DOHH2 (cell line): Measurements from ENCODE around the gene RBMX2.

Experiments
- H3F3A ChIP-seq: fragments of 200-600 bp; sonication (generic), shearing (Covaris generic); 2 replicates; pipeline ENCODE4 v1.6.0; 2016; ENCODE audit warnings: antibody characterized with exemption, mild to moderate bottlenecking; ENCODE audit not compliant: control insufficient read depth, insufficient read depth
- H3K27ac ChIP-seq: fragments of 200-600 bp; sonication (generic); 2 replicates; pipeline ENCODE4 v1.5.1; 2014; ENCODE audit warnings: low read depth, mild to moderate bottlenecking, low read length, moderate library complexity
- H3K27me3 ChIP-seq: fragments of 200-600 bp; sonication (generic); 2 replicates; pipeline ENCODE4 v1.6.1; 2014; ENCODE audit warnings: mild to moderate bottlenecking, low read length, mixed read lengths; ENCODE audit not compliant: control insufficient read depth
- H3K36me3 ChIP-seq: fragments of 200-600 bp; sonication (generic); 2 replicates; pipeline ENCODE4 v1.6.1; 2014; ENCODE audit warnings: mild to moderate bottlenecking, low read length, moderate library complexity, mixed read lengths; ENCODE audit not compliant: control insufficient read depth
- H3K4me1 ChIP-seq: fragments of 200-600 bp; sonication (generic); 2 replicates; pipeline ENCODE4 v1.6.1; 2014; ENCODE audit warnings: mild to moderate bottlenecking, low read length, mixed read lengths; ENCODE audit not compliant: control insufficient read depth
- H3K4me2 ChIP-seq: fragments of 200-600 bp; sonication (generic); 2 replicates; pipeline ENCODE4 v1.6.0; 2014; ENCODE audit warnings: mild to moderate bottlenecking, low read length, moderate library complexity
- H3K4me3 ChIP-seq: fragments of 200-600 bp; sonication (generic); 2 replicates; pipeline ENCODE4 v1.5.1; 2014; ENCODE audit warnings: mild to moderate bottlenecking, low read length, mixed read lengths
- H3K79me2 ChIP-seq: fragments of 200-600 bp; sonication (generic); 2 replicates; pipeline ENCODE4 v1.6.1; 2014; ENCODE audit warnings: mild to moderate bottlenecking, low read length, mixed read lengths; ENCODE audit not compliant: control insufficient read depth
- H3K9me2 ChIP-seq: fragments of 200-600 bp; sonication (generic); replicated peaks from 2 replicates; pipeline ENCODE4 v1.6.1; 2014; ENCODE audit warnings: mild to moderate bottlenecking, low read length, mixed read lengths; ENCODE audit not compliant: control insufficient read depth
- H3K9me3 ChIP-seq: fragments of 200-600 bp; sonication (generic); 2 replicates; pipeline ENCODE4 v1.6.1; 2014; ENCODE audit warnings: antibody characterized with exemption, low read length, mixed read lengths; ENCODE audit not compliant: control insufficient read depth, insufficient read depth
- H4K20me1 ChIP-seq: fragments of 200-600 bp; sonication (generic); 2 replicates; pipeline ENCODE4 v1.6.0; 2014; ENCODE audit warnings: low read depth, mild to moderate bottlenecking, antibody characterized with exemption, low read length, moderate library complexity; ENCODE audit not compliant: control insufficient read depth, insufficient read depth
- EZH2phosphoT487 ChIP-seq: fragments of 200-600 bp; sonication (generic); IDR thresholded peaks from 2 replicates; pipeline ENCODE4 v1.6.1; 2017; ENCODE audit warnings: borderline replicate concordance, mild to moderate bottlenecking, antibody characterized with exemption, low read length, moderate library complexity, mixed read lengths
- TF ChIP-seq, protein P1 (sequence below): fragments of 200-600 bp; sonication (generic); IDR thresholded peaks from one replicate; pipeline ENCODE4 v1.5.1; 2014; ENCODE audit warnings: antibody characterized with exemption, mild to moderate bottlenecking, low read depth, low read length; ENCODE audit not compliant: poor library complexity, severe bottlenecking

The RBMX2 gene

DNA sequence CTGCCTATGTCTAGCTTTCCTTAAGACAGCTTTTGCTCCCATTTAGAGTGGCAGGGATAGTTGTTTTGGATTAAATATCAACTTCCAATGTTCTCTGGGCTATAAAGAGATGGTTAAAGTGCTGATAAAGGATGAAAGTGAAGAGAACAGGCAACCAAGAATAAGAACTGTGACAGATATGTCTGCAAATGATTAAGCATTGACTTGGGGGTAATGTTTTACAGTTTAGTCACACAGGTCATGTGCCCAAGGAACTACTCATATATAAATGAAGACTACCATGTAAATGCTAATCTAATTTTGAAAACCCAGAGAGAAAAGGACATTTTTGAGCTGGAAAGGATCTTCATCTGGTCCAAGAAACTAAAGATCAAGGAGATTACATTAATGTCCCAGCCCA, 42.1 kb downstream of the RBMX2 start:
- Histone ChIP-seq H3K4me1 (no peaks in the 10 kb centered on the region), H3K9me3 (no peaks in the 10 kb centered on the region), H3K27ac (no peak overlapping the region), H3K9me2 (no peaks in the 10 kb centered on the region), H4K20me1 (no peaks in the 10 kb centered on the region), H3F3A (no peaks in the 10 kb centered on the region), H3K36me3 (no peaks in the 10 kb centered on the region), H3K79me2 (no peaks in the 10 kb centered on the region), H3K4me2 (no peak overlapping the region), H3K4me3 (no peak overlapping the region), H3K27me3 (no peaks in the 10 kb centered on the region)
- TF ChIP-seq, protein P1, sequence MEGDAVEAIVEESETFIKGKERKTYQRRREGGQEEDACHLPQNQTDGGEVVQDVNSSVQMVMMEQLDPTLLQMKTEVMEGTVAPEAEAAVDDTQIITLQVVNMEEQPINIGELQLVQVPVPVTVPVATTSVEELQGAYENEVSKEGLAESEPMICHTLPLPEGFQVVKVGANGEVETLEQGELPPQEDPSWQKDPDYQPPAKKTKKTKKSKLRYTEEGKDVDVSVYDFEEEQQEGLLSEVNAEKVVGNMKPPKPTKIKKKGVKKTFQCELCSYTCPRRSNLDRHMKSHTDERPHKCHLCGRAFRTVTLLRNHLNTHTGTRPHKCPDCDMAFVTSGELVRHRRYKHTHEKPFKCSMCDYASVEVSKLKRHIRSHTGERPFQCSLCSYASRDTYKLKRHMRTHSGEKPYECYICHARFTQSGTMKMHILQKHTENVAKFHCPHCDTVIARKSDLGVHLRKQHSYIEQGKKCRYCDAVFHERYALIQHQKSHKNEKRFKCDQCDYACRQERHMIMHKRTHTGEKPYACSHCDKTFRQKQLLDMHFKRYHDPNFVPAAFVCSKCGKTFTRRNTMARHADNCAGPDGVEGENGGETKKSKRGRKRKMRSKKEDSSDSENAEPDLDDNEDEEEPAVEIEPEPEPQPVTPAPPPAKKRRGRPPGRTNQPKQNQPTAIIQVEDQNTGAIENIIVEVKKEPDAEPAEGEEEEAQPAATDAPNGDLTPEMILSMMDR = no peak
- no peak for TF ChIP-seq EZH2phosphoT487

DNA sequence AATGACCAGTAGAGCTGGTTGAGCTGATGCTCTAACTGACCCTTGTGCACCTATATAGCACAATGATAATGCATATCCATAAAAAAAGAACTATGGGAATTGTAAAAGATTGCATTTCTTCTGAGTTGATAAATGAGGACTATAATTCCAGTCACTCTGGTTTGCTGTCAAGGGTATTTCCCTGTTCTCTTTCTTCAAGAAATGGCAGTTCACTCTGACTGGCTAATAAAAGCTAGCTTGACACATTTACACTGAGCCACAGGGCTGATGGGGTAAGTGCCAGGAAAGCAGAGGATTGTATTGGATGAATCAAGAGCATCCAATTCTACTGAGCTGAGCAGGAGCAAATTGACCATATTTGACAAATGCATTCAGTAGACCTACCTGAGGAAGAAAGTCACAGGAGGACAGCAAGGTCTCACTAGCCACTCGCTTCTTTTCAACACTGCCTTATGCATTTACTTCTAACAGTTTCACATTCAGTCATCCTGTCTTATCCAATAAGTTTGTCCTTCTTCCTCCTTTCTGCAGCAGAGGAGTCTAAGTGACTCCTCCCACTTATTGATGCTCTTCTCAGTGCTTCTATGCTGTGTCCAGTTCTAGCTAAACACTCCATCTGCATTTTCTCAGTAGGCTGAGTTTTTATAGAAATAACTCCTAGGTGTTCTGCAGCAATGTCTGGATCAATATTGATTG, 43.0 kb downstream of the RBMX2 start:
- Histone ChIP-seq H3K4me1 (no peaks in the 10 kb centered on the region), H3K27ac (no peak overlapping the region), H3K4me2 (no peak overlapping the region), H4K20me1 (no peaks in the 10 kb centered on the region), H3K4me3 (no peak overlapping the region), H3K9me2 (no peaks in the 10 kb centered on the region), H3K36me3 (no peaks in the 10 kb centered on the region), H3K79me2 (no peaks in the 10 kb centered on the region), H3K27me3 (no peaks in the 10 kb centered on the region), H3F3A (no peaks in the 10 kb centered on the region), H3K9me3 (no peaks in the 10 kb centered on the region)
- TF ChIP-seq, protein P1 = no peak
- no peak for TF ChIP-seq EZH2phosphoT487

DNA sequence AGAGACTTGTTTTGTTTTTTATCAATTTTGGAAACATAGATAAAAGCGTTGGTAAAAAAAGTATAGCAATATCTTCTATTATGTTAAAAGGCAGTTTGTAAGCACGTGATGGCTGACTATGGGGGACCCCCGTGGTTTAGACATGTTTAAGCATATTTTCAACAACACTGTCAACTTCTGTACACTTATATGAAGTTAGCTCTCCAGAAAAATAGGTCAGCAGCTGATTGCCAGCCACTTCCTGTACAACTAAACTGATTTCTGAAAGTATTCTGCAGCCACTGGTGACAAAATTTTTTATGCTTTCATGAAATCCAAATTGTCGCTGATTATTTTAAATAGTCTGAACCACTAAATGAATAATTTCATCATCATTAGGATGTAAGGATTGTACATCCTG, 45.2 kb downstream of the RBMX2 start:
- H3K9me3 ChIP-seq = no peaks in the 10 kb centered on the region
- no peak overlapping the region for H3K4me3 ChIP-seq
- no peaks in the 10 kb centered on the region for H3K4me1 ChIP-seq
- H3K4me2 ChIP-seq = no peak overlapping the region
- no peaks in the 10 kb centered on the region for H3F3A ChIP-seq
- no peaks in the 10 kb centered on the region for H3K27me3 ChIP-seq
- H4K20me1 ChIP-seq = no peaks in the 10 kb centered on the region
- no peaks in the 10 kb centered on the region for H3K36me3 ChIP-seq
- no peaks in the 10 kb centered on the region for H3K9me2 ChIP-seq
- no peaks in the 10 kb centered on the region for H3K79me2 ChIP-seq
- H3K27ac ChIP-seq = no peak overlapping the region
- TF ChIP-seq EZH2phosphoT487 = no peak
- TF ChIP-seq, protein P1 = no peak
